Nephron progenitor cell (in vitro differentiated cells): ENCODE data around the gene CDKN2AIPNL.

Experiments
- DNase-seq: peaks from one replicate; pipeline ENCODE4 v3.0.0; 2021
- H3K27ac Mint-ChIP-seq: 2 replicates; pipeline ENCODE4 v1.8.0; 2021; ENCODE audit warnings: mild to moderate bottlenecking, moderate library complexity, mixed read lengths
- H3K27me3 Mint-ChIP-seq: 2 replicates; pipeline ENCODE4 v1.8.0; 2021; ENCODE audit warnings: mild to moderate bottlenecking, low read depth, mixed read lengths; ENCODE audit not compliant: poor library complexity
- H3K36me3 Mint-ChIP-seq: 2 replicates; pipeline ENCODE4 v1.8.0; 2021; ENCODE audit warnings: low read depth, mixed read lengths
- H3K4me1 Mint-ChIP-seq: 2 replicates; pipeline ENCODE4 v1.8.0; 2021; ENCODE audit warnings: mixed read lengths
- H3K4me3 Mint-ChIP-seq: 2 replicates; pipeline ENCODE4 v1.8.0; 2021; ENCODE audit warnings: mild to moderate bottlenecking, moderate library complexity, mixed read lengths
- H3K9me3 Mint-ChIP-seq: 2 replicates; pipeline ENCODE4 v1.8.0; 2021; ENCODE audit warnings: mild to moderate bottlenecking, moderate library complexity, mixed read lengths
- TF ChIP-seq, protein P1 (sequence below): fragments of 200-600 bp; sonication (generic); IDR thresholded peaks from 2 replicates; pipeline ENCODE4 v1.5.0; 2021; ENCODE audit warnings: antibody characterized with exemption

CDKN2AIPNL gene, protein sequence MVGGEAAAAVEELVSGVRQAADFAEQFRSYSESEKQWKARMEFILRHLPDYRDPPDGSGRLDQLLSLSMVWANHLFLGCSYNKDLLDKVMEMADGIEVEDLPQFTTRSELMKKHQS

DNA sequence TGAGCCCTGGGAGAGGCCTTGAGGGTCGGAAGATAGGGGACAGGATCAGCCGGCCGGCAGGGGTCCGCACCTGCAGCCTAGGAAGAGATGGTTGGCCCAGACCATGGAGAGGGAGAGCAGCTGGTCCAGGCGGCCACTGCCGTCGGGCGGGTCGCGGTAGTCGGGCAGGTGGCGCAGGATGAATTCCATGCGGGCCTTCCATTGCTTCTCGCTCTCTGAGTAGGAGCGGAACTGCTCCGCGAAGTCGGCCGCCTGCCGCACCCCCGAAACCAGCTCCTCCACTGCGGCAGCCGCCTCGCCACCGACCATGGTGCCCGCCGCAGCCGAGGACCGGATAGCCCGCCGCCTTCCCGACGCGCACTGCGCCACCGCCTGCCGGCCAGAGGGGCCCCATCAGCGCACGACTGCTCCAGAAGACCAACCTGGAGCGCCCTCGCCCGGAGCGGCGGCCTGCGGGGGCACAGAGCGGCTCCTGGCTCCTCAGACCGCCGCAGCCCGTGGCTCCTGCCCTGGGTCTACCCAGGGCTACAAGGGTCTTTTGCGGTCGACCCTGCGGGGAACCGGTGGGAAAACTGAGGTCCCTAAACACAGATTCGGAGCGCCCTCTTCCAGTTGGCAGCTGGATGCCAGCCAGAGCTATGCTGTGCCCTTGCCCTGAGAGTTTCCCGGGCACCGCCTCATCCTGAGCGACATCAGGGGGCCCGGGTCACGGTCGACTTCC is at the start of gene CDKN2AIPNL:
TSS of gene CDKN2AIPNL (minus strand) at position 336 of the 721 bp plus-strand sequence. CDS start at position 309, 27 bp downstream.
- H3K4me3 Mint-ChIP-seq, result peak within 1 kb of the TSS; percentile 95

DNA sequence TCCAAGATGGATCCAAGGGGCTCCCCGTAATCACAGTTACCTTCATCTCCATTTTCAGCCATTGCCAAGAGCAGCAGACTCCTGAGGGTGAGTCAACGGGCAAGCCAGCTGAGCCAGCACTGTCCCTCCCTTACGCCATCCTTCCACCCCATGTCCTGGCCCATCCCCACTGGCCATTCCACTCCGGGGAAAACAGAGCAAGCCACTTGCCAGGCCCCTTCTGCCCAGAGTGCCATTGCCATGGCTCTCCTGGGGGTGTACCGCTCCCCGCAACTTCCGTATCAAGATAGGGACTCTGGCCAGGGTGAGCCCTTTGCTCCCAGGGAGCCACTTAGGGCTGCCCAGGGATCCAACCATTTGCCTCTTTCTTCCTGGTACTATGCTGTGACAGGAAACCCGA is 48.9 kb upstream of the CDKN2AIPNL start:
- peaks cover 29% of the 10 kb centered on the region for H3K4me1 Mint-ChIP-seq
- H3K27me3 Mint-ChIP-seq, result peaks cover 23% of the 10 kb centered on the region
- TF ChIP-seq, protein P1, sequence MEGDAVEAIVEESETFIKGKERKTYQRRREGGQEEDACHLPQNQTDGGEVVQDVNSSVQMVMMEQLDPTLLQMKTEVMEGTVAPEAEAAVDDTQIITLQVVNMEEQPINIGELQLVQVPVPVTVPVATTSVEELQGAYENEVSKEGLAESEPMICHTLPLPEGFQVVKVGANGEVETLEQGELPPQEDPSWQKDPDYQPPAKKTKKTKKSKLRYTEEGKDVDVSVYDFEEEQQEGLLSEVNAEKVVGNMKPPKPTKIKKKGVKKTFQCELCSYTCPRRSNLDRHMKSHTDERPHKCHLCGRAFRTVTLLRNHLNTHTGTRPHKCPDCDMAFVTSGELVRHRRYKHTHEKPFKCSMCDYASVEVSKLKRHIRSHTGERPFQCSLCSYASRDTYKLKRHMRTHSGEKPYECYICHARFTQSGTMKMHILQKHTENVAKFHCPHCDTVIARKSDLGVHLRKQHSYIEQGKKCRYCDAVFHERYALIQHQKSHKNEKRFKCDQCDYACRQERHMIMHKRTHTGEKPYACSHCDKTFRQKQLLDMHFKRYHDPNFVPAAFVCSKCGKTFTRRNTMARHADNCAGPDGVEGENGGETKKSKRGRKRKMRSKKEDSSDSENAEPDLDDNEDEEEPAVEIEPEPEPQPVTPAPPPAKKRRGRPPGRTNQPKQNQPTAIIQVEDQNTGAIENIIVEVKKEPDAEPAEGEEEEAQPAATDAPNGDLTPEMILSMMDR, result no peak
- H3K36me3 Mint-ChIP-seq, result no peaks in the 10 kb centered on the region
- H3K4me3 Mint-ChIP-seq, result no peak overlapping the region
- no peak for DNase-seq
- no peak overlapping the region for H3K27ac Mint-ChIP-seq
- H3K9me3 Mint-ChIP-seq, result no peaks in the 10 kb centered on the region

More for the DNA sequence above, at the start of gene CDKN2AIPNL:
- peak; percentile 90 for DNase-seq
- peak within 1 kb of the TSS; percentile 73 for H3K27ac Mint-ChIP-seq
- H3K36me3 Mint-ChIP-seq, result peaks cover 6% of the 10 kb centered on the region
- peaks cover 35% of the 10 kb centered on the region for H3K4me1 Mint-ChIP-seq
- TF ChIP-seq, protein P1, result peak; percentile 36
- no peaks in the 10 kb centered on the region for H3K9me3 Mint-ChIP-seq
- no peaks in the 10 kb centered on the region for H3K27me3 Mint-ChIP-seq

DNA sequence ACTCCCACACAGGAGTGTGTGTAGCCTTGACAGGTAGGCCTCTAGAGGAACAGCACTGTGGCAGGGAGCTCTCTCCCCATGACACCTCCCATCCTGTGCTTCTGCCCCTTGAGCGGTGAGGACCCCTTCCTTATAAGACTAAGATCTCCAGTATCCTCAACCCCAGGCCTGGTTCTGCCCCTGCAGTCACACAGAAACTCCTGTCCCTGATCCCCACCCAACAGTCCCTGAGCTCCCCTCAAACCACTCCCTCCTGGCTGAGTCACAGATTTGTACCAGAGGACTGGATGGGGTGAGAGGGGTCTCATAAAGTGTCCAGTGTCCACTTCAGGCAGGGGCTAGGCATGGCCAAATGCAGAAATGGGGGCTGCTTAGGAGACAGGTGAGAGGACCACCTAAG is 47.8 kb upstream of the CDKN2AIPNL start:
- TF ChIP-seq, protein P1, result no peak
- no peak for DNase-seq
- H3K9me3 Mint-ChIP-seq, result no peaks in the 10 kb centered on the region
- no peak overlapping the region for H3K4me3 Mint-ChIP-seq
- no peaks in the 10 kb centered on the region for H3K36me3 Mint-ChIP-seq
- peaks cover 29% of the 10 kb centered on the region for H3K27me3 Mint-ChIP-seq
- H3K4me1 Mint-ChIP-seq, result peaks cover 29% of the 10 kb centered on the region
- no peak overlapping the region for H3K27ac Mint-ChIP-seq

DNA sequence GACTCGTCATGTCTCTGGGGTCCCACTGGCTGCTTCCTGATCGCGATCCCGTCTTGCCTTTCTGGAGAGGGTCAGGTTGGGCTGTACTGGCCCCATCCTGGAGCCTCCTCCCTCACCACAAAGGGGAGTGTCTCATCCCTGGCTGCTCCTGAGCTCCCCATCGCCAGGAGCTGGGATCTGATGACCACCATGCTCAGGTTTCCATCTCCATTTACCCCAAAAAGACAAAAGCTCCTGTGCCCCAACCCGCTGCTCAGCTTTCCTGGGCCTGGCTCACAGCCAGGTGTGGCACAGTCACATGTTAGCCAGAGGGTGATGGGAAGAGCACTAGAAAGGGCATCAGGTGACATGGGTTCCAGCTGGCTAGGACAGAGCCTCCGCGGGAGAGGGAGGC is 47.3 kb upstream of the CDKN2AIPNL start:
- no peak for DNase-seq
- no peaks in the 10 kb centered on the region for H3K9me3 Mint-ChIP-seq
- no peak overlapping the region for H3K4me3 Mint-ChIP-seq
- H3K4me1 Mint-ChIP-seq, result peaks cover 26% of the 10 kb centered on the region
- H3K27me3 Mint-ChIP-seq, result peaks cover 29% of the 10 kb centered on the region
- no peaks in the 10 kb centered on the region for H3K36me3 Mint-ChIP-seq
- TF ChIP-seq, protein P1, result no peak
- H3K27ac Mint-ChIP-seq, result no peak overlapping the region

DNA sequence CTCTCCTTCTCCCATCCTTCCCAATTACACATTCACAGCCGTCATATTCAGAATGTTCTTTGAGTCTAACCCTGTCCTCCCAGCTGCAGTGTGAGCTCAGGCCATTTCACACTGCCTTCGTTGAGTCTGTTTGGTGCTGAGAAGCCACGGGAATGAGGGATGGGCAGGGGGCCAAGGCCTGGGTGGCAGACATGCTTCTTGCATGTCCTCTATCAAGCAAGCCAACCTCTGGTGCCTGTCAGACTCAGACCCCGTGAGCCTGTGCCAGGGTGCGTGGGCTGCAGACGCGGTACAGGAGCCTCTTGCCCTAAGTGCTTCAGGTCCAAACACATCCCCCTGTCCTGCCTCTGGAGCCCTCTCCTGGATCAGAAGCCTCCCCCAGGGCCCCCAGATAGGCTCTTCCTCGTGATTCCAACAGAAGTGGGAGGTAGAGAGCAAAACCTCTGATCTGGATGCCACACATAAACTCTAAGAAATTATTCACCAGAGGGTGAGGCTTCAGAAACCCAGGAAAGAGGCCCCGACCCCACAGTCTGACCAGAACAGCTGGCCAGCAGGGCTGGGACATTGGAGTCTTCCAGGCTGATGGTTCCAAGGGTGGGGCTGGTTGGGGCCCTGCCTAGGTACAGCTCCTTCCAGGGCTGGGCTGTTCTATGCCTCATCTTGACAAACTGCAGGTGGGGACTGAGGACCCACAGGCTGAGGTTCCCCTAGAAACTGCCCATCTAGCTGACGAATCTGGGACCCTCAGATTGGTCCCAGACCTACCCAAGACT is 46.7 kb upstream of the CDKN2AIPNL start:
- no peak for DNase-seq
- Mint-ChIP-seq H3K36me3 (no peaks in the 10 kb centered on the region), H3K9me3 (no peaks in the 10 kb centered on the region)

More for the DNA sequence above, 46.7 kb upstream of the CDKN2AIPNL start:
- no peak overlapping the region for H3K27ac Mint-ChIP-seq
- H3K4me1 Mint-ChIP-seq, result peaks cover 24% of the 10 kb centered on the region
- no peak overlapping the region for H3K4me3 Mint-ChIP-seq
- TF ChIP-seq, protein P1, result no peak
- peaks cover 29% of the 10 kb centered on the region for H3K27me3 Mint-ChIP-seq
